IPS-18a (cell line): ENCODE measurements around the gene CPED1.

ENCODE experiments used
- H3K27ac ChIP-seq: one replicate; pipeline ENCODE4 v1.5.1; 2013; ENCODE audit warnings: low read length
- H3K27me3 ChIP-seq: one replicate; pipeline ENCODE4 v1.6.1; 2013; ENCODE audit warnings: mild to moderate bottlenecking, low read length; ENCODE audit not compliant: control insufficient read depth, insufficient read depth
- H3K36me3 ChIP-seq: one replicate; pipeline ENCODE4 v1.6.1; 2013; ENCODE audit warnings: low read depth, low read length; ENCODE audit not compliant: control insufficient read depth
- H3K4me1 ChIP-seq: one replicate; pipeline ENCODE4 v1.6.1; 2013; ENCODE audit warnings: low read depth, low read length; ENCODE audit not compliant: control insufficient read depth
- H3K4me3 ChIP-seq: one replicate; pipeline ENCODE4 v1.5.1; 2013; ENCODE audit warnings: low read length
- H3K9ac ChIP-seq: one replicate; pipeline ENCODE4 v1.6.1; 2013; ENCODE audit warnings: mild to moderate bottlenecking, low read length, moderate library complexity
- H3K9me3 ChIP-seq: one replicate; pipeline ENCODE4 v1.6.1; 2013; ENCODE audit warnings: low read depth, low read length; ENCODE audit not compliant: control insufficient read depth

The CPED1 gene

DNA sequence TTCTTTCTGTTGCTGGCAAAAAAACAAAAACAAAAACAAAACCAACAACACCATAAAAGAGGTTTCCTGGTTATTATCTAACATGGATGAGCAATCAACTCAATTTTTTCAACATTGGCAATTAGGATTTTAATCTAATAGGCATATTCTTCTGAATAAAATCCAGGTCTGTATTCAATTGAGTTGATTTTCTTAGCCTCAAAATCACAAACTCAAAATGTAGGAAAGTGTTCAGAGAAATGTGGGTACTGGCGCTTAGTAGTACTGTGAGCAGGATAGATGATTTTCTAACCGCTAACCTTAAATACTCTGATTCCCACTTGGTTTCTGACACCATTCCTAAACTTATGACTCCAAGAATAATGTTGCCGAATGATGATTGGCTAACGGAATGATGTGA lies 345.9 kb downstream of the CPED1 start:
- Histone ChIP-seq H3K9me3 (no peaks in the 10 kb centered on the region), H3K4me3 (no peak overlapping the region), H3K27ac (no peak overlapping the region), H3K4me1 (no peaks in the 10 kb centered on the region), H3K36me3 (no peaks in the 10 kb centered on the region), H3K27me3 (peaks cover 30% of the 10 kb centered on the region), H3K9ac (no peak overlapping the region)

DNA sequence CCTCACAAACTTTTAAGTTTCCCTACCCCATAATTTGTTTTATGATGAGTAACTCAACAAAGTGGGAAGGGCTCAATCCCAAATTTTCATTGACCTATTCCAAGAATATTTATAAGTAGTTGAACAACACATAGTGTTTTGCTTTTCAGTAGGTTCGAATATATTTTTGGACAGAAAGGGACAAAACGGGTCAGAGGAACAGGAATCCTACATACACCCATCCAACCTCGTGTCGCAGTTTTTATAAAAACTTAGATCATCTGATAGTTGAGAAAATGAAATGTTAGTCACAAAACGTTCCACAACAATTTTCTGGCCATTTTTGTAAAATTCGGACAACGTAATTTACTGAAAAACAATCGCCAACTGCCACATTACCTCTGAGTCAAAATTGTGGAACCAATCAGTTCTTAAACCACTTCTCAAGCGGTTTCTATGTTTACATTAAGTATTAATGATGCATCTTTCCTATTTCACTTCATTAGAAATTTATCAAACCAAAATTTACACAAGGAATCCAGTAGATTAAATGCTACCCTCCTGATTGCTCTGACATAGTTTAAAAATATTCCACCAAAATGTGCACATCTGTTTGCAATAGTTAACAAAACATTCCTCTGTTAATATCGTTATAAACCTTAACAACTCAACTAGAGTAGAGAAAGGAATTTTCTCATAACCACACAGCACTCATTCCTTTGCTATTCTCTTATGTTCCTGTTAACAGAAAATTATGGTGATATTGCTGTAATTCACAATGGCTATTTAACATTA lies 346.6 kb downstream of the CPED1 start:
- Histone ChIP-seq H3K27me3 (peaks cover 24% of the 10 kb centered on the region), H3K9me3 (no peaks in the 10 kb centered on the region), H3K9ac (no peak overlapping the region), H3K4me3 (no peak overlapping the region), H3K27ac (no peak overlapping the region), H3K36me3 (no peaks in the 10 kb centered on the region), H3K4me1 (no peaks in the 10 kb centered on the region)

DNA sequence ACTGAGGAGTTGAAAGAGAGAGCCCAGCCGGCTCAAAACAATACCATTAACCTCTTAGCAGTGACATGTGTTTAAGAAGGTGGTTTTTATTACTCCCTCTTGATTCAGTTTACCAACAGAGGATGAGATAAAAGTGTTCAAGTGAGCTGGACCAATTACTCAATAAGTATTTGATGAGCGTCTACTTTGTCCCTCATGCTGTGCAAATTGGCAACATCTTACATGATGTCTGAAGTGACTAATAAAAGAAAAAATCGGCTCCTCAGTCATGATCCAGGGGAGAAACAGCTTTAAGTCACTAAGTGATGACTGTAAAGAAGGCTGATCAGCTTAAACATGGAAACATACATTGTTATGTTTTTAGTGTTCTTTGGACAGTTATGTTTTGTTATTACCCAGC lies 348.1 kb downstream of the CPED1 start:
- Histone ChIP-seq H3K27ac (no peak overlapping the region), H3K9me3 (no peaks in the 10 kb centered on the region), H3K27me3 (peaks cover 8% of the 10 kb centered on the region), H3K9ac (no peak overlapping the region), H3K36me3 (no peaks in the 10 kb centered on the region), H3K4me1 (no peaks in the 10 kb centered on the region), H3K4me3 (no peak overlapping the region)

DNA sequence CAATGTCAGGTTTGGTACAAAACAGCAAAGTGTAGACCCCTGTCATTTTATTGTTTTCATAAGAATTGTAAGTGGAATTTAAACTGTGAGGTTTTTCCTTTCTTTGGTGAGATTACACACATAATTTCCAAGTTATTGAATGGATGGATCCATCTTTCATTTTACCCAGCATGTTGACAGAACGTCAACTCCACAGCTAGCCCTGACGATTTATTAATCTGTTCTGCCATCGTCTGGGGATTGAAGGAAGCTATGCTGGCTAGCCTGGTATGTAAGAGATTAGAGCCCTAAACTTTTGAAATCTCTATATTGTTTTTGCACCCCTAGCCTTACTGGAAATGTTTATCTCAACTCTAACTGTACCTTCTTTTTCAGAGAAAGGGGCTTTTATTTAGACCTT lies 348.9 kb downstream of the CPED1 start:
- H3K27me3 ChIP-seq = peaks cover under 1% of the 10 kb centered on the region
- H3K27ac ChIP-seq = no peak overlapping the region
- no peak overlapping the region for H3K9ac ChIP-seq
- H3K36me3 ChIP-seq = no peaks in the 10 kb centered on the region
- H3K4me3 ChIP-seq = no peak overlapping the region
- H3K4me1 ChIP-seq = no peaks in the 10 kb centered on the region
- no peaks in the 10 kb centered on the region for H3K9me3 ChIP-seq

DNA sequence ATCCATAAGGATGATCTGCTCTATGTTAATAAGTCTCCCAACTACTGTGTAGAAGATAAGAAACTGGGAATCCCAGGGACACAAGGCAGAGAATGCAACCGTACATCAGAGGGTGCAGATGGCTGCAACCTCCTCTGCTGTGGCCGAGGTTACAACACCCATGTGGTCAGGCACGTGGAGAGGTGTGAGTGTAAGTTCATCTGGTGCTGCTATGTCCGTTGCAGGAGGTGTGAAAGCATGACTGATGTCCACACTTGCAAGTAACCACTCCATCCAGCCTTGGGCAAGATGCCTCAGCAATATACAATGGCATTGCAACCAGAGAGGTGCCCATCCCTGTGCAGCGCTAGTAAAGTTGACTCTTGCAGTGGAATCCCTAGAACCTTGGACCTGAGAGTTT lies 350.6 kb downstream of the CPED1 start:
- no peak overlapping the region for H3K9ac ChIP-seq
- no peak overlapping the region for H3K4me3 ChIP-seq
- no peaks in the 10 kb centered on the region for H3K27me3 ChIP-seq
- H3K27ac ChIP-seq = no peak overlapping the region
- H3K9me3 ChIP-seq = no peaks in the 10 kb centered on the region
- no peaks in the 10 kb centered on the region for H3K36me3 ChIP-seq
- no peaks in the 10 kb centered on the region for H3K4me1 ChIP-seq

DNA sequence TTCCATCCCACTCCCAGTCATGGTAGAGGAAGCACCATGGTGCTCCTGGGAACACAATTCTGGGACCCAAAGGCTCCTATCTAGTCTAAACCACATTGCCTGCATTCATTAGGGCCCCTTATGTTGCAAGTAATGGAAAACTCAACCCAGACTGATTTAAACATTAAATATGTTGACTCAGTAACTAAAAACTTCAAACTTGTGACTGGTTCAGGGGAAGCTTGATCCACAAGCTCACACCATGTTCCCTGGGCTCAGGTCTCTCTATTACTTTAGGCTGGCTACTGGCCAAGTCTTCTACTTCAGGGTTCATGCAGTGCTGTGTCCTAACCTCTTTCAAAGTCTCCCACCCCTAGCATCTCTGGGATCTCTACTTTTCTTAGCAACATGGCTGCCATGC lies 353.4 kb downstream of the CPED1 start:
- no peaks in the 10 kb centered on the region for H3K9me3 ChIP-seq
- H3K4me3 ChIP-seq = no peak overlapping the region
- no peak overlapping the region for H3K9ac ChIP-seq
- H3K36me3 ChIP-seq = no peaks in the 10 kb centered on the region
- no peaks in the 10 kb centered on the region for H3K27me3 ChIP-seq
- no peaks in the 10 kb centered on the region for H3K4me1 ChIP-seq
- no peak overlapping the region for H3K27ac ChIP-seq

DNA sequence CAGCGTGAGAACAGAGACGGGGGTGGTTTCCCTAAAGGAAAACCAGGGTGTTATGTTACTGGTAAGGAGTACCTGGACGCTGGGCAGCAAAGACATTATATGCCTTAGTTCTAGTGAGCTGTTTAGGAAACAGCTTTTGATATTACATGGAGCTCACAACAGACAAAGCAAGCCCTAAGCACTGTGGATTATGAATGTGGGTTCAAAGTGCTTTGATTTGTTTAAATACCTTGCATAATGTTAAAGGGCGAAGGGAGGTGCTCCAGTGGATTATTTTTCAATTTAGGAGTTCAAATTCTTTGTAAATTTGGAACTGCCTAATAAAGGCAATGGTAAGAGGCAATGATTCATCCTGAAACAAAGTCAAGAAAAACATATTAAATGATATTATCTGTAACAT lies 354.1 kb downstream of the CPED1 start:
- H3K36me3 ChIP-seq = no peaks in the 10 kb centered on the region
- no peak overlapping the region for H3K4me3 ChIP-seq
- no peaks in the 10 kb centered on the region for H3K4me1 ChIP-seq
- H3K9me3 ChIP-seq = no peaks in the 10 kb centered on the region
- H3K27ac ChIP-seq = no peak overlapping the region
- H3K27me3 ChIP-seq = no peaks in the 10 kb centered on the region
- H3K9ac ChIP-seq = no peak overlapping the region

DNA sequence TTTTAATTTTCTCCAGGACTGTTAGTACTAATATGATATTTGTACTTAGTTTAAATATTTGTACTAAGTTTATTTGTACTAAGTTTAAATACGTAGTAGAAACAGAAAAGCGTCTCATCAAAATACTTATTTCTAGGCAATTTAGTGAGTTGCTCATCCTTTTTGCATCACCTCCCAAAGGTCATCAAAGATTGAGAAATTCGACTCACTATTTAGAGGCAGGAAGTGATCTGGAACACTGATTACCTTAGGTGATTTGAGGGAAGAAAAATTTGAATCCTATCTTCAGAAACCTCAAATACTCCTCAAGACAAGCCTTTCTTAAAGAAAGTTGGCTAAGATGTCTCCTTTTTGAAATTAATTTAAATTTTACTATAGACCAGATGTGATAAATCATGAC lies 354.8 kb downstream of the CPED1 start:
- H3K4me1 ChIP-seq = no peaks in the 10 kb centered on the region
- no peak overlapping the region for H3K4me3 ChIP-seq
- H3K27me3 ChIP-seq = no peaks in the 10 kb centered on the region
- H3K9me3 ChIP-seq = no peaks in the 10 kb centered on the region
- H3K9ac ChIP-seq = no peak overlapping the region
- H3K36me3 ChIP-seq = no peaks in the 10 kb centered on the region
- H3K27ac ChIP-seq = no peak overlapping the region

DNA sequence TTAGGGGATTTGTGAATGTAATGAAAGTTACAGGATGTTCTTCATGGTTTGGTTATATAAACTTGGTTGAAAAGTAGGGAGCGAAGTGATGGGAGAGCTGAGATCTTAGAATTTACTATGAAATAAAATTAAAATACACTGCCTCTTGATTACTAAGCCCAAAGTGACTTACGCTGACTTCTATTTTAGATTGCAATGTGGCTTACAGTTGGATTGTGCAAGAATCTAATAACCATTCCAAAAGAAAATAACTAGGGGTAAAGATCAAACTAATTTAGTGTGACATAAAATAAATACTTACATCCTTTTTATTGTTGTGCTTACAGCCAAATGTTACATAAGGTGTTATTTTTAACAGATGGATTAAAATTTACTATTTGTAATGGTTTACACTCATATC lies 355.6 kb downstream of the CPED1 start:
- H3K9ac ChIP-seq = no peak overlapping the region
- H3K9me3 ChIP-seq = no peaks in the 10 kb centered on the region
- H3K4me1 ChIP-seq = no peaks in the 10 kb centered on the region
- no peak overlapping the region for H3K27ac ChIP-seq
- H3K4me3 ChIP-seq = no peak overlapping the region
- H3K36me3 ChIP-seq = no peaks in the 10 kb centered on the region
- H3K27me3 ChIP-seq = no peaks in the 10 kb centered on the region

DNA sequence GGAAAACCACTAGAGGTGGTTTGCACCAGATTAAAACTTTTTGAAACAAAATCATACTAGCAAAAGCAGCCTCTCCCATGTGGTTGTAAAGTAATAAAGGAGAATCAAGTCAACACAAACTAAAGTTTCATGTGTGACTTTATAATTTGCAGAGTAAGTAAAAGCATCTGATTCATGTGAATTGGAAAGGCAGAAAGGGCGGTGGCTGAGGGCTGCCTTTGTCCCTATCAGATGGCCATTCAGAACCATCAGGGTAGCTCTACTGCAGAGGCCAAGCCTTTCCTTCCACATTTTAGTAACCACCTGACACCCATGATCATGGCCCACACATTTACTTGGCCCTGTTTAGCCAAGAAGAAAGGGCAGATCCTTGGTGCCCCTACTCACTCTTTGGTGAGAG lies 356.0 kb downstream of the CPED1 start:
- no peak overlapping the region for H3K4me3 ChIP-seq
- no peak overlapping the region for H3K9ac ChIP-seq
- H3K27ac ChIP-seq = no peak overlapping the region
- no peaks in the 10 kb centered on the region for H3K27me3 ChIP-seq
- H3K9me3 ChIP-seq = no peaks in the 10 kb centered on the region
- H3K36me3 ChIP-seq = no peaks in the 10 kb centered on the region
- no peaks in the 10 kb centered on the region for H3K4me1 ChIP-seq
